AG09309 (cell line): ENCODE measurements around the gene CD164.
A peak's percentile ranks its signal among the peaks of the same experiment; 100 is the strongest.

Source experiments
- DNase-seq: peaks from one replicate; pipeline ENCODE4 v3.0.0-alpha.2; 2010; ENCODE audit warnings: low read depth
- H3K4me3 ChIP-seq: 2 replicates; pipeline ENCODE4 v1.5.1; 2011; ENCODE audit warnings: mild to moderate bottlenecking, low read depth, low read length, moderate library complexity; ENCODE audit not compliant: control insufficient read depth
- TF ChIP-seq, protein P1 (sequence below): IDR thresholded peaks from 2 replicates; pipeline ENCODE4 v1.5.1; 2011; ENCODE audit warnings: mild to moderate bottlenecking, low read depth, low read length, inconsistent platforms; ENCODE audit not compliant: insufficient read depth, control insufficient read depth; ENCODE audit errors: missing control alignments

The CD164 gene

DNA sequence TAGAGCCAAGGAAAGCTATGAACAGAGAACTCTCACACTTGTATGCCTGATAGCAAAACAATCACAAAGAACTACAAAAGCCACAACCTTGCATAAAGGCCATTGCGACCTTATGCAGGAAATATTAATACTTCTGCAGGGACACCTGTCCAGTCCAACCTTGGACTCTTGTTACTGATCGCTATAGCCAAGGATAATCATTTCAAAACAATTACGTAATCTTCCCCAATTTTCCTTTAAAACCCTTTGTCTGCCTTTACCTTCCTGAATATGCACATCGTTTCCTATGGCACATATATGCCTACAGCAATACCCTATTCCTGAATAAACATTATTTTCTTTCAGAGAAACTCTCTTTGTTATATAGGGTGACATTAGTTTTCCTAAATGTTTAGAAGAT lies 35.4 kb upstream of the CD164 start:
- TF ChIP-seq, protein P1, sequence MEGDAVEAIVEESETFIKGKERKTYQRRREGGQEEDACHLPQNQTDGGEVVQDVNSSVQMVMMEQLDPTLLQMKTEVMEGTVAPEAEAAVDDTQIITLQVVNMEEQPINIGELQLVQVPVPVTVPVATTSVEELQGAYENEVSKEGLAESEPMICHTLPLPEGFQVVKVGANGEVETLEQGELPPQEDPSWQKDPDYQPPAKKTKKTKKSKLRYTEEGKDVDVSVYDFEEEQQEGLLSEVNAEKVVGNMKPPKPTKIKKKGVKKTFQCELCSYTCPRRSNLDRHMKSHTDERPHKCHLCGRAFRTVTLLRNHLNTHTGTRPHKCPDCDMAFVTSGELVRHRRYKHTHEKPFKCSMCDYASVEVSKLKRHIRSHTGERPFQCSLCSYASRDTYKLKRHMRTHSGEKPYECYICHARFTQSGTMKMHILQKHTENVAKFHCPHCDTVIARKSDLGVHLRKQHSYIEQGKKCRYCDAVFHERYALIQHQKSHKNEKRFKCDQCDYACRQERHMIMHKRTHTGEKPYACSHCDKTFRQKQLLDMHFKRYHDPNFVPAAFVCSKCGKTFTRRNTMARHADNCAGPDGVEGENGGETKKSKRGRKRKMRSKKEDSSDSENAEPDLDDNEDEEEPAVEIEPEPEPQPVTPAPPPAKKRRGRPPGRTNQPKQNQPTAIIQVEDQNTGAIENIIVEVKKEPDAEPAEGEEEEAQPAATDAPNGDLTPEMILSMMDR = no peak
- no peak overlapping the region for H3K4me3 ChIP-seq
- DNase-seq = no peak

DNA sequence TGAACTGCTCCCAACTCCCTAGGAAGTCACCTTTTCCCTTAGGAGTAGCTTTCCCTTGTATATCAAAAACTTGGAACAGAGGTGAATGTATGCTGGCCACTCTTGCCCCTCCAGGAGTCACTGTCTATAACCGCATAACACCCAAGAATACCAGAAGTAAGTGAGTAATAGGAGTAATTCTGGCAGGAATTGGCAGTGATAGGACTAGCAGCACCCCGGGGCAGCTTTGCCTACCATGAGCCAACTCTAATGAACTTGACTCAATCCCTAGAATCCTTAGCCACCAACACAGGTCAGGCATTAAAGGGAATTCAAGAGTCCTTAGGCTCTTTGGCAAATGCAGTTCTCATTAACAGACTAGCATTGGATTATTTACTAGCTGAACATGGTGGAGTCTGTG lies 28.8 kb upstream of the CD164 start:
- no peak overlapping the region for H3K4me3 ChIP-seq
- DNase-seq = no peak
- TF ChIP-seq, protein P1 = no peak

DNA sequence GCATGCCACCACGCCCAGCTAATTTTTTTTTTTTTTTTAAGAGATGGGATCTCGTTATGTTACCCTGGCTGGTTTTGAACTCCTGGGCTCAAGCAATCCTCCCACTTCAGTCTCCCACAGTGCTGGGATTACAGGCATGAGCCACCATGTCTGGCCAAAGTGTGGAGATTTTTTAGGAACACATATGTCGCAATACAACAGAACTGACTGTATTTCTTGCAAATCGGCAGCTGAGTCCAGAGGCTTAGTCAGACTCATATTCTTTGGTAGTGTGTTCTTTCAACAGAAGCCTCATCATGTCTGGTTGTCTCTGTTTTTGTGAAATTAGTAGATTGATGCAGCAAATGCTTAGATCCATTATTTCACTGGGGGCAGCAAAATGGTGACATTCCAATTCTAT lies 23.9 kb upstream of the CD164 start:
- no peak overlapping the region for H3K4me3 ChIP-seq
- DNase-seq = peak; percentile 65
- TF ChIP-seq, protein P1 = no peak

DNA sequence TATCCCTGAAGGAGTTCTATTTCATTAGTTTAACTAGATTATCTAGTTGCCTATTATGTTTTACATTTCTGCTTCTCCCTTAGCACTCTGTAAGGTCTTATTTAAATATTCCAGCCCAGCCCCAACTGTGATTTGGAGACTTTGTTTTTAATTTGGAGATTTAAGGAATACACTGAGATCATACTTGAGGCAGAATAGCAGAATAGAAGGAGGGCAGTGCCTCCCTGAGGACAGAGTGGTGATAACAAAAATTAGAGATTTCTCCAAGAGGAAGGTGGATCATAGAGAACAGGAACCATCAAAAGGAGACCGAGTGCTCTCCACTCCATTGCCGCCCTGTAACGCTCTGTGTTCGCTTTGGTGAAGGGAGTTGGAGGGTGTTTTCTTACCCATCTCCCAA lies 14.8 kb upstream of the CD164 start:
- no peak for DNase-seq
- TF ChIP-seq, protein P1 = peak; percentile 48
- no peak overlapping the region for H3K4me3 ChIP-seq

DNA sequence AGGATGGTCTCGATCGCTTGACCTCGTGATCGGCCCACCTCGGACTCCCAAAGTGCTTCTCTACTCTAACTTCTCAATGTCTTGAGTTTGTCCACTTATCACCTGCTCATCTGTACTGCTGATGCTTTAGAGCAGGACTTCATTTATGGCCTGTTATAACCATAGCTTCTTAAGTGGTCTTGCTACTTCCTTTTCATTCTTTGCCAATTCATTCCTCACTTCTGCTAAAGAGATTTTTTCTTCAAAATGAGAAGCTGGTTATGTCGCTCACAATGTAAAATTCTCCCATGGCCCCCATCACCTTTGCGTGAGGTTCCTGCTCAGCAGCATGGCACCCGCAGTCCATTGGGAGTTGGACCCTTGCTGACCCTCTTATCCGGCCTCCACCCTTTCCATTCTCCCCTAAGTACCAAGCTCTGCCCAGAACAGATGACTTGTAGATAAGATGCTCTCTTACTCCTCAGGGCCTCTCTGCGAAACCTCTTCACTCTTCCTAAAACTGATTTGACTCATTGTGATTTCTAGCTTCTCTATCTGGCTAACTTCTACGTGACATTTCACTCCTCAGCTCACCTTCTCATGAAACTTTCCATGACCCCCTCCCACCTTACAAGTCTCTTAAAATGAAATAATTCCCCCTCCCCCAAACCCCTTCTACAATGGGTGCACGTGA lies 13.9 kb upstream of the CD164 start:
- no peak for DNase-seq
- TF ChIP-seq, protein P1 = no peak
- no peak overlapping the region for H3K4me3 ChIP-seq

DNA sequence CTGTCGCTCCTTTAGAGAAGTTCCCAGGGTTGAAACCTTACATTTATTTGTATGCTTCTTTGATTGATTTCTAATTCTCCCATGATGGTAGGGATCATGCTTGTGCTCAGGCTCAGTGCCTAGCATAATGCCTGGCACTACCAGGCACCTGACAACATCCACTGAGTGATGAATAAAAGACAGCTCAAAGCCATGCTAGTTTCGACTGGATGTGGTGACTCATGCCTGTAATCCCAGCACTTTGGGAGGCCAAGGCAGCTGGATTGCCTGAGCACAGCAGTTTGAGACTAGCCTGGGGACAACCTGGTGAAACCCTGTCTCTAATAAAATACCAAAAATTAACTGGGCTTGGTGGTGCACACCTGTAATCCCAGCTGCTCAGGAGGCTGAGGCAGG lies 11.6 kb upstream of the CD164 start:
- H3K4me3 ChIP-seq = no peak overlapping the region
- DNase-seq = no peak
- TF ChIP-seq, protein P1 = no peak
